Measurements from ENCODE around the gene LTC4S. TPM values are rescaled to one million over a fixed set of nuclear protein-coding genes. Genes with fewer than 3 reads are reported as not detected.

Gene LTC4S
- total RNA-seq, 1 experiment from 2014 or later, result 3.7 TPM

- no peaks in the 10 kb centered on the region for H3K27me3 ChIP-seq (ENCODE audit: insufficient read depth, low read length)
- Mint-ChIP-seq H3K36me3 (ENCODE audit: insufficient read depth in 1 of 3, low read depth in 3 of 3) (peaks cover 11 to 25% (median 22%) of the 10 kb centered on the region in 3 experiments; a peak in 6 of 7 replicates), H3K9me3 (peaks cover 3% of the 10 kb centered on the region in 2 experiments), H3K4me1 (peaks cover 17 to 18% of the 10 kb centered on the region in 2 experiments), H3K27ac (no peak overlapping the region; a peak in 1 of 7 replicates), H3K27me3 (ENCODE audit: low read depth) (peaks cover 7% of the 10 kb centered on the region), H3K4me3 (no peak overlapping the region)
- H3T11ph ChIP-seq (ENCODE audit: low read length), result no peak overlapping the region
- no peak overlapping the region for H3K23ac ChIP-seq (ENCODE audit: insufficient read length, low read depth, low read length)
- H3K79me2 ChIP-seq (ENCODE audit: insufficient read depth, low read length), result no peaks in the 10 kb centered on the region
- no peak overlapping the region for H3K4ac ChIP-seq (ENCODE audit: low read depth, low read length)
- TF ChIP-seq CTCF (conservative IDR thresholded peaks at IDR 0.05), result no peak
- H2AK5ac ChIP-seq (ENCODE audit: insufficient read length, low read length), result no peak overlapping the region
- no peak overlapping the region for H2BK15ac ChIP-seq (ENCODE audit: low read depth, low read length)
- no peak overlapping the region for H2BK120ac ChIP-seq (ENCODE audit: low read depth, low read length, poor library complexity, severe bottlenecking)
- no peaks in the 10 kb centered on the region for H4K20me1 ChIP-seq (ENCODE audit: control insufficient read depth, insufficient read depth, insufficient read length)
- H3K4me2 ChIP-seq (ENCODE audit: insufficient read depth, insufficient read length, low read length), result no peak overlapping the region
- H3K23me2 ChIP-seq (ENCODE audit: insufficient read length, low read depth, low read length, poor library complexity, severe bottlenecking), result peaks cover 3% of the 10 kb centered on the region
- WGBS (ENCODE audit: extremely low coverage, insufficient read length, low lambda C conversion rate), result no CpG with 5 or more reads among the region's 3 CpGs
- H2AFZ ChIP-seq (ENCODE audit: low read length), result no peak overlapping the region
- no peak overlapping the region for H4K8ac ChIP-seq (replicated peaks; ENCODE audit: insufficient read length, low read depth, low read length)
- H2BK20ac ChIP-seq (ENCODE audit: low read depth, low read length, poor library complexity, severe bottlenecking), result no peak overlapping the region
- no peak overlapping the region for H4K91ac ChIP-seq (ENCODE audit: insufficient read length, low read depth, low read length)
- no peaks in the 10 kb centered on the region for H3K79me1 ChIP-seq (ENCODE audit: insufficient read depth, low read depth, low read length, poor library complexity, severe bottlenecking)
- no peak overlapping the region for H2BK12ac ChIP-seq (ENCODE audit: insufficient read length, low read depth, low read length)
- no peak overlapping the region for H3K56ac ChIP-seq (ENCODE audit: insufficient read length, low read depth, low read length)
- H3K9me3 ChIP-seq (ENCODE audit: control insufficient read depth, low read depth, low read length), result no peaks in the 10 kb centered on the region
- no peak for DNase-seq
- H3K27ac ChIP-seq (ENCODE audit: insufficient read length, low read depth, low read length), result no peak overlapping the region
- no peak overlapping the region for H4K5ac ChIP-seq (ENCODE audit: insufficient read length, low read depth, low read length)
- no peak overlapping the region for H3K18ac ChIP-seq (ENCODE audit: insufficient read length, low read depth, low read length)
- H3K4me1 ChIP-seq (ENCODE audit: insufficient read depth, low read length), result no peaks in the 10 kb centered on the region
- H3K14ac ChIP-seq (ENCODE audit: insufficient read depth, low read length), result no peak overlapping the region
- H3K9ac ChIP-seq (ENCODE audit: extremely low read depth, insufficient read length, low read length), result no peak overlapping the region
- no peak overlapping the region for H2BK5ac ChIP-seq (ENCODE audit: insufficient read length, low read length)
Observed at GRCh38 chr5:179794171-179794570, 385 bp downstream of the LTC4S start.

Measured in H9 (cell line).